Stimulated activated CD8-positive, alpha-beta memory T cell treated with anti-CD3 and anti-CD28 coated beads, Interleukin-4, amount 100 ng/mL, for 48 hours (primary cell): Measurements from ENCODE around the gene MRRF.
A peak's percentile ranks its signal among the peaks of the same experiment; 100 is the strongest.

Source experiments
- DNase-seq: peaks from one replicate; pipeline ENCODE4 v3.0.0-alpha.2; 2020

Gene MRRF, protein sequence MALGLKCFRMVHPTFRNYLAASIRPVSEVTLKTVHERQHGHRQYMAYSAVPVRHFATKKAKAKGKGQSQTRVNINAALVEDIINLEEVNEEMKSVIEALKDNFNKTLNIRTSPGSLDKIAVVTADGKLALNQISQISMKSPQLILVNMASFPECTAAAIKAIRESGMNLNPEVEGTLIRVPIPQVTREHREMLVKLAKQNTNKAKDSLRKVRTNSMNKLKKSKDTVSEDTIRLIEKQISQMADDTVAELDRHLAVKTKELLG

DNA sequence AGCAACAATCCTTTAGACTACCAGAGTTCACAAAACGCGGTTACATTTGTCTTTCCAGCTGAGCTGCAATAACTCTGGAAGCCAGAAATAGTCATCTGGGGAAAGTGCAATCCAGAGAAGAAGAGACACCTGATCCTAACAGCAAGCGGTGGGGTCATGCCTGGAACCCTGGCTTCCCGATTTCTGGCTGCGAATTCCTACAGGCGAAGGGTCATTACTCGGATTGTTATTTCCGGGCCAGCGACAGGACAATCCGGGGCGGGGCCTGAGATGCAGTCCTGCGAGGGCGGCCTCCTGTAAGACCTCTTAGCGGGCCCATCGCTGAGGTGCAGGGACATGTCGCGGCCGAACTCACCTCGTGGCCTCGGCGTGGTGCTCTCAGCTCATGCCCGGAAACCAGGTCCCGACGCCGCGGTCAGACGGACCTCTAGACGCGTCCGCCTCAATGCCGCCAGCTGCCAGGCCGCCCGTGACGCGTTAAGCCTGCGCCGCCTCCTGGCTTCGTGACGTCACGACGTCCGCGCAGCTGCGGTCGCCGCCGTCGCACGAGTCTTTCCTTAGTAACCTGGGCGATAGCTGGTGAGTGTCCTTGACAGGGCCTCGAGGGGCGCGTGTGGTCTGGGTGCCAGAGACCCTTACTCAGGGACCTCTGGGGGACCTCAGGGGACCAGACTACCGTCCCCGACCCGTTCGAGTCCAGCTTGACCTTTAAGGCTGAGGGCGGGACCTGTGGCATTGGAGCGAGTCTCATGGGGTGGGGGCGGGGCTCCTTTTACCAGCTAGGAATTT is at the start of gene MRRF, which contains the start of gene RBM18:
Gene MRRF (plus strand): TSS at position 523 of the 789 bp plus-strand sequence. CDS start 6,010 bp downstream, outside the sequence.
Gene RBM18 (minus strand): TSS at position 481 of the 789 bp plus-strand sequence. CDS start 3,348 bp downstream, outside the sequence.
- DNase-seq: peak; percentile 95

DNA sequence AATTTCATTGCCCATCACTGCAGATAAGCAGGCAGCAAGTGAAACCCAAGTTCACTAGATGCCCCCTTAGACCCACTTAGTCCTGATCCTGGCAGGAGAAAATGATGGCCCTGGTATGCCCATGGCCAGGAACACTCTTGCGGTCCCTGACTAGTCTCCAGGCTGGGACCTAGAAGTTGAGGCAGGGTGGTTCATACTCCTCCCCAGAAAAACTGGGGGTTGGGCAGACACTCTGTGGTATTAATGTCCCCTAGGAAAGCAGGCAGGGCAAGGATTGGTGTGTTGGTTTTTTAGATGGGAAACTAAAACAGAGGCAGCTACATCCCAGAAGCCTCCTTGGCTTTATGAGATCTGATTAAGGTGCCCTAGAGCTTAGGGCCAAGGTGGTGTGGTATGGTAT is 49.0 kb upstream of the MRRF start:
- no peak for DNase-seq

DNA sequence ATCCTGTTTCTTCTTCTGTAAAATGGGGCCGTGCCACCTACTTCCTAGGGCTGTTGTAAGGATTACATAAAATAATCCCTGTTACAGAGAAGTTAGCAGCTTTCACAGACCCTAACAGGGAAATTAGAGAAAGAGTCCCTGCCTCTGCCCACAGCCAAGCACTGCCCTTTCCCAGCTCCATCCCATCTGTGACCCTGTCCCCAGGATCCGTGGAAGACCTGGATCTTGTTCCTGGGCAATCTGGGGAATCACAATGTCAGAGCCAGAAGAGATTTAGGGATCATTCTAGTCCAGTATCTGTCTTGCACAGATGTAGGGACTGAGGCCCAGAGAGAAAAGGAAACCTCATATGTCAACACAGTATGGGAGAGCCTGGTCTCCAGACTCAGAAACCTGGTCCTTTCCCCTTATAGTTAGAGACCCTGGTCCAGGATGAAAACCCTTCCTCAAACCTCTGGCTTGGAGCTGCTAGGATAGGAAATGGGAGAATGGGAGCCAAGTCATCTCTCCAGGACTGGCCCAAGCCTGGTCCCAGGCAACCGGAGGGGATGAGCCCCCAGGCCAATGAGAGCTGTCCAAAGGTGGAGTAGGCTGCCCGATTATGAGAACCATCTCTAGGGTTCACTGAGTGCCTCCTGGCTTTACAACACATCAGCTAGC is 48.4 kb upstream of the MRRF start:
- DNase-seq: no peak

DNA sequence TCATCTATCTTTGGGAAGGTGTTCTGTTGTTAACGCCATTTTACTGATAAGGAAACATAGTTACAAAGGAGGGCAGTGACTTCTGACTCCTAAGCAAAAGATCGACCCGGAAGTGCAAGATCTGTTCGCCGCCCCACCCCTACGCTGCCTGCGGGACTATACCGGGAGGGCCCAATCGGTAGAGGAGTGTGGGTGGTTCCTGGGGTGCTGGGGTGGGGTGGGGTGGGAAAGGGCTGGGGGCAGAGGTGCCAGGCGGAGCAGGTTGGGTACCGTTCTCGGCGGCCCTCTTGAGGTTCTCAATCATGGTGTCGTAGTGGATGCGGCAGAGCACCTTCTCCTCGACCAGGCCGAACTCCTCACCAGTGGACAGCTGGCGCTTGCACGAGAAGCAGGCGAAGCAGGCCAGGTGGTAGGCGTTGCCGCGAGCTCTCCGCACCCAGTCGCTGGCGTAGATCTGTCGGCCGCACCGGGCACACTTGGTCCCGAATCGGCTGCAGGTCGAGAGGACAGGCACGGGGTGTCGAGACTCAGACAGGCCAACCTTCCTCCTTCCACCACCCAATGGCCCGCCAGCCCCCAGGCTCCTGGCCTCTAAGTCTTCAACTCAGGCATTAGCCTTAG is 47.8 kb upstream of the MRRF start:
- no peak for DNase-seq

DNA sequence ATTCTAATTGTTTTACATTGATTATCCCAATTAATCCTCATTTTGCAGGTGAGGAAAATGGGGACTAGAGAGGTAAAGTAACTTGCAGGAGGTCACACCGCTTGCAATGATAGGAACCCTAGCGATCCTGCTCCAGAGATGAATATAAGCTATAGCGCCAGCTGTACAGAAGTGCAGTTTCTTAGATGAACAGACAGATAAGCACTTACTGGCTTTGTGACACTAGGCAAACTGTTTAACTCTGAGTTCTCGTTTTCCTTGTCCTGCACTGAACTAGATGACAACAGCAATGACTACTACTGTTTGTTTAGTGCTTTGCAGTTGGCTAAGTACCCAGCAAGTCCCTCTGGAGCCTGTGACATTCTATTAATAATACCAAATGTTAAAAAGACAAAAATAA is 47.0 kb upstream of the MRRF start:
- no peak for DNase-seq

DNA sequence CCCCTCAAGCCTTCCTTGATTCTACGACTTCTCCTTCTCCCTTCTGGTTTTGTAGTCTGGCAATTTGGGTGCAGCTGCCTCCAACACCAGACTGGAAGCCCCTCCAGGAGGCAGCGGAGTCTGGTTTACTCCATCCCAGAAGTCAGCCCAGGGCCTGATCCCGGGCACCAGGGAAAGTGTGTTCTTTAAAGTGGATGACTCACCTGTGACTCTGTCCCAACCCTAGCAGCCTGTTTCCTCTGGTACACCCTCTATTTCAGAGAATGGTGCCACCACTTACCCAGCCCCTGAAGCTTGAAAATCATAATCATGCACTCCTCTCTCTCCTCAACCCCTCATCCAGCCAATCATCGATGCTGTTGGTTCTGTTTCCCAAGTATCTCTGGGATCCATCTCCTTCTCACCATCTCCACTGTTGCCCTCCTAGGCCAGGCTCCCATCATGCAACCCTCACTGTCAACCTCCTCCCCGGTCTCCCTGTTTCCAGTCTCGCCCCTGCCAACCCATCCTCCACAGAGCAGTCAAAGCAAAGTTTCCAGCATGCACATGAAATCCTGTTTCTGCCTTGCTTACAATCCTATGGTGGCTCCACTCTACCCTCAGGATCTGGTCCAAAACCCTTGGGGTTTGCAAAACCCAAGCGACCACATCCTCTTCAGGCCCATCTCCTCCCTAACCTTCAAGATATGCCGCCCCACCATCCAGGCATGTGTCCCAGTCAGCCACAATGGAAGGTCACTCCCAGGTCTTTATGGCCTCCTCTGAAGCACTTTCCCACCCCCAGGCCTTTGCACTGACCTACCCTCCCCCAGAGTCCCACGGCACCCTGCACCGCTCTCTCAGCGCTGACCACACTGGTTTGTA is 46.4 kb upstream of the MRRF start:
- no peak for DNase-seq

DNA sequence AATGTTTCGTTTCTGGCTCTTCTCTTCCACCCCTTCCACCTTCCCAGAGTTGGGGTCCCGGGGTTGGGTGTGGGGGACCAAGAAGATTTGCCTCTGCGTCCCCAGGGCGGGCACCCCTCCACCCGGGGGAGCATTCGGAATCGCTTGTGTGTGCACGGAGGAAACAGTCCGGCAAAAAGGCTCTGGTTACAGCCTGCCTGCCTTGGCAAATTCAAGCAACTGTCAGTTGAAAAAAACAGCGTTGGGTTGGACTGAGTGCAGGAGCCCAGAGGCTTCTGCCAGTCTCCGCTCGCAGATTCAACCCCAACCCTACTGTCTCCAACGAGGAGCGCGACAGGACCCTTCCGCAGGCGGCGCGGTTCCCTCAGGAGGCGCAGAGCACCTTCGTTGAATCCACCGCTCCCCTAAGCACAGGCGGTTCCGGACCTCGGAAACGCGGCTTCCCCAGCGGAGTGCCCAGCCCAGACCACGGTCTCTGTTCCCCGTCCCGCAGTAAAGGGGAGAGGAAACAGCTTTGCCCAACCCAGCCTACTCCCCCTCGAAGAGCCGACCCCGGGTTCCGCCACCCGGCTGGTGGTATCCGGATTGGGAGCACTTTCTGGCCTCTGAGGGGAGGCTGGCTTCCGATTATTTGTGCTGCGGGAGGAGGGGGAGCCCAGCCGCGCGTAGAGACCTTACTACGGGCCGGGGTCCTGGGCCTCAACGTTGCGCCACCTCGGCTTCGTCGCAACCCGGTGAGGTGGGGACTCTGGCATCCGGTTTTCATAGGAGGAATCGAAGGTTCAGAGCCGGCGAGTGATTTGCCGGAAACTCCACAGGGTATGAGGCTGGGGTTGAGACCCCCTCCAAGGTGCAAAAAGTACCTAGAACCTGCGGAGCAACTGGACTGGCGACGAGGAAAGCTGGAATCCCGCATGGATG is 45.5 kb upstream of the MRRF start:
- no peak for DNase-seq

DNA sequence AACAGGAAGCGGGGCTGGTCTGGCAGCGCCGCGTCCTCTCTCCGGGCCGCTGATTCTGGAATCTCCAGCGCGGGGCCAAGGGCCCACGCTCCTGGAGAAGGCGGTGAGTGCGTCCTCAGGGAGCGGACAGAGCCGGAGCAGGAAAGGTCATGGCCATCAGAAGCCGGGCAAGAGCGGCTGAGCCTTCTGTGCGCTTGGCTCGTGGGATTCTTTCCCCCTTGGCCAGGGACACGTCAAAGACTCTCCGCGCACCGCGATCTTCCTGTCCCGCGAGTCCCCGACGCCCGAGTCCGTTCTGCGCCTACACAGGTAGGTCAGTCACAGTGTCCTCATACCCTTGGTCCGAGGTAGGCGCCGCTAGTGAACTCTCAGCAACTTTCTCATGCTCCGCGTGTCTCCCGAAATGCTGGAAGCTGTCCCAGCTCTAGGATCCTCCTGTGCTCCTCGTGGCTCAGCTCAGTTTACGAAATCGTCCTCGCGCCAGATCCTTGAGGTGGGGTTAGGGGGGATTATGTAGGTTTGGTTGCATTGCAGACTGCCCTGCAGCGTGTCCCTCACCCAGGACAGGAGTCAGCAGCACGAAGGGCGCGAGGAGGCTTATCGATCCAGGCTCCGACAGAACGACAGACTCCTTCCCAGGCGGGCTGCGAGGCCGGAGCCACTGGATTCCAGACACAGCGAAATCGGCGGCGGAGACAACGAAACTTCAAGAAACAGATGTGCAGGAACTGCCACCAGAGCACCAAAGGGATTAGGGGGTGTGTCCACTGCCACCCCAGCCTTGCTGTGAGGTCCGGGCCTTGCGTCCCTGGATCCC is 44.6 kb upstream of the MRRF start:
- DNase-seq: no peak

DNA sequence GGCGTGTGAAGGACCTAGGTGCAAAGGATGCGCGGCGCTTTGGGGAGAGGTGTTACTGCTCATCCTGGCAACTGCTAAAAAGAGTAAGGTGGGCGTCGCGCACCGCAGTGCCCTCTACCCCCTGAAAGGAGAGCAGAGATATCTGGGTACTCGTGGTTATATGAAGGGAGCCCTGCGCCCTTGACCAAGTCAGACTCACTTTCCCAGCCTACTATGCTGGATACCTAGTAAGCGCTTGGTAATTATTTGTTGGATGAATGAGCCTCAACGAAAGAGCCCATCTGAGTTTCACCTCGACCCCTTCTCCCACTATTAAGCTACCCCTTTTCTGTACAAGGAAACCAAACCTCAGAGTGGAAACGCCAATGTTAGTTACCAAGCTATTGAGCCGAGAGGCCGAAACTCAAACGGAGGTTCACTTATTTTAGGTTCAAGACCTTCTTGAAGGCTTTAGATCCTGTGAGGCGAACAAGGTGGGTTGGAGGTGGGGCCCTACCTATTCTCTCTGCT is 44.0 kb upstream of the MRRF start:
- no peak for DNase-seq

DNA sequence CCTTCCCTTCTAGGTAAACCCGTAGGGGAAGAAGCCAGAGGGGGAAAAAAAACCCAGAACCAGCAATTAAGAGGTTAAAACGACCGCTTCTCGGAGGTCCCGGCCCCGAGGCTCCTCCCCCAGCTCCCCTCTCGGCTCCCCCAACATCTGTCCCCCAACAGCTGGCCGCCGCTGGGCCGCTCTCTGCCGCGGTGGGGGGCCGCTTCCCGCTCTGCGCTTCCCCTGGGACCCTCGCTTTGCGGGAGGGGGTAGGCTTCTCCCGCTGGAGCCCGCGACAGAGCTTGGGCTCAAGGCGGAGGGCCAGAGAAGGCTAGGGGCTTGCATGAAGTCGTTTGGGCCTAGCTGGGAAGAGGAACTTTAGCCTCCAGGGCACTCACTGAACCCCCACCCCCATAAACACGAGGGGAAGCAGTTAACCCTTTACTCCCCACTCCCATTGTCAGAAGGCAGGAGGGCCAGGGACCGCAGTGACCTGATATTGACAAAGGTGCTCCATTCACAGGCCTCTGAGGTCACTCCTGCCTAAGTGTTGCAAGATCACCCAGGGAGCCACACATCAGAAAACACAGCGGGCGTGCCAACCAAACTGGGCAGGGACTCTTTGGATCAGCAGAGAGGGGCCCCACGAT is 43.4 kb upstream of the MRRF start:
- no peak for DNase-seq

DNA sequence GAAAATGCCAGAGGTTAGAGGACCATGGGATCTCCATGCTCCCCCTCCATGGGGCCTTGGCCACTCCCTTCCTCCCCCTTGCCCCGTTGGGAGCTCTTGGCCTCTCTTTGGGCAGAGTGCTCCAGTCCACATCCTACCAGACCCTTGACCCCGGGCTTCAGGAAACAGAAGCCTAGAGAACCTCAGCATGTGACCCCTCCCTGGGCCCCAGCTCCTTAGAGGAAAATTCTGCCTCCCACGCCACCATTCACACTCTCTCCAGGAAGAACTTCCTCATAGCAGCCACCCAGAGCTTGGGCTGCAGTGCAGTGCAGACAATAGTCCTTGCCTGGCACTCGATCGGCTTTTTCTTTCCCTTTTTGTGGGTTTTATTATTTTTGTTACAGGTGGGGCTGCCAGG is 41.9 kb upstream of the MRRF start:
- no peak for DNase-seq

DNA sequence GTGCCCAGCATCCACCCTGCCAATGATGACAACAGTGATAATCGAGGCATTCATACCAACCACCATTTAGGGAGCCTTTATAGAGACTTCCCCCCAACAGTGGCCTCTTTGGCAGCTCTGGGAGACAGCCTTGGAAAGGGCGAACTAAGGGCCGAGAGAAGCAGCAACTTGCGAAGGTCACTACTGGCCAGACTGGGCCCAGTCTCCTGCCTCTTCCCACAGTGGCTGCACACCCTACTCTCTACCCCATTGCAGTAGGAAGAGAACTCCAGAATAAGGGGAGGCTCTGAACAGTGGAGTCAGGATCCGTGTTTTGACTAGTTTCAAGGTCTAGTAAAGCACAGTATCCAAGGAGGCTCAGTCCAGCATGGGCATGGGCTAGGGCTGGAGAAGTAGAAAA is 41.2 kb upstream of the MRRF start:
- DNase-seq: no peak

DNA sequence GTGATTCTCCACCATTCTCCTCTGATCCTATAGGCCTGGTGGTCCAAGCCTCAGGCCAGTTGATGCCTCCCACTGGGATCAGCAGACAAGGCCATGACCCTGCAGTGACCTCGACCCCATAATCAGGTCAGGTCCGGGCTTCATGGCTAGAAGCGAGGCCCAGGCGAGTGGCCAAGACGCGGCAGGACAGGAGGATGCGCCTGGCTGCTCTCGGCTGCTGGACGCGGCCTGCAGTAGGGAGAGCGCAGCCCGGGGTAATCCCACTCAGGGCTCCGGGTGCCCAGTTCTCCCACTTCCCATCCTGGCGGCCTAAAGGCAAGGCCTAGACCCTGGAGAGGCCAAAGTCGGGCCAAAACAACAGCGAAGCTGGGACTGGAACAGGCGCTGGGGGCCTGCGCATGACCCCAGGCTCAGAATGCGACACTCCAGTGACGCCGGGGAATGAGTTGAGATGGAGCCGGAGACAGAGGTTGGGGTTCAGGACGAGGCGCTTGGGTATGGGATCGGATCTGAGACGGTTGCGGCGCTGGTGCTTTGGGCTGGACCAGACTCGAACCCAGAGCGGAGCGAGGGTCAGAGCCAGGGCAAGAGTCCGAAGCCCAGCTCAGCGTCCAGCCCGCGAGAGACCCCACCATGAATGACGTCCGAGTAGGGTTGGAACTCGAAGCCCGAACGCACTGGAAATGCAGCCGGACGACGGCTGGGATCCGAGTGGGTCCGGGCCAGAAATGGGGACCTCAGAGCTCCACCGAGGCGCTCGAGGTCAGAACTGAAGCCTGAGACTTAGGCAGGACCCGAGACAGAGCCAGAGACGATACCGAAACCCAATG is 39.2 kb upstream of the MRRF start:
- DNase-seq: no peak

DNA sequence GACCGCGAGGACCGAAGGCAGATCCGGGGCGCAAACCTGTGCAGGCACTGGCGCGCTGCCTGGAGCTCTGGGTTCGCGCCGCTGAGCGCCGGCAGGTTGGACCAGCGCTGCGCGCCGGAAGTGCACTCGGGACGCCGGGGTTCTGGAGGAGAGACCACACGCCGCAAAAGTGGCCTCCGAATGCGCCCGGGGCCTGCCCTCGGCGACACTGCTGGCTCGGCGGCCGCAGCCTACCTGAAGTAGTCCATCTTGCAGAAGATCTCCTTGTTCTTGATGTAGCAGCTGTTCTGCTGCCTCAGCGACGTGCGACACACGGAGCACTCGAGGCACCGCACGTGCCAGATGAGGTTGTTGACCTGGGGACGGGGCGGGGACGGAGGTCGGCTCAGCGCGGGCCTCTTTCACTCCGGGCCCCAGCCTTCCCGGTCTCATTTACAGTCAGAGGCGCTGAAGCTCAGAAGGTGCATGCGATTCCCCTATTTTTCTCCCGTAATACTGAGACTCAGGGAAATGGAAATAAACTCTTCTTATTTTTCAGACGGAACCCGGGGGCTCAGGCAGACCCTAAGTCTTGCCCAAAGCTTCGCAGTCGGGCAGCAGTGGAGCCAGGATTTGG is 38.4 kb upstream of the MRRF start:
- no peak for DNase-seq

DNA sequence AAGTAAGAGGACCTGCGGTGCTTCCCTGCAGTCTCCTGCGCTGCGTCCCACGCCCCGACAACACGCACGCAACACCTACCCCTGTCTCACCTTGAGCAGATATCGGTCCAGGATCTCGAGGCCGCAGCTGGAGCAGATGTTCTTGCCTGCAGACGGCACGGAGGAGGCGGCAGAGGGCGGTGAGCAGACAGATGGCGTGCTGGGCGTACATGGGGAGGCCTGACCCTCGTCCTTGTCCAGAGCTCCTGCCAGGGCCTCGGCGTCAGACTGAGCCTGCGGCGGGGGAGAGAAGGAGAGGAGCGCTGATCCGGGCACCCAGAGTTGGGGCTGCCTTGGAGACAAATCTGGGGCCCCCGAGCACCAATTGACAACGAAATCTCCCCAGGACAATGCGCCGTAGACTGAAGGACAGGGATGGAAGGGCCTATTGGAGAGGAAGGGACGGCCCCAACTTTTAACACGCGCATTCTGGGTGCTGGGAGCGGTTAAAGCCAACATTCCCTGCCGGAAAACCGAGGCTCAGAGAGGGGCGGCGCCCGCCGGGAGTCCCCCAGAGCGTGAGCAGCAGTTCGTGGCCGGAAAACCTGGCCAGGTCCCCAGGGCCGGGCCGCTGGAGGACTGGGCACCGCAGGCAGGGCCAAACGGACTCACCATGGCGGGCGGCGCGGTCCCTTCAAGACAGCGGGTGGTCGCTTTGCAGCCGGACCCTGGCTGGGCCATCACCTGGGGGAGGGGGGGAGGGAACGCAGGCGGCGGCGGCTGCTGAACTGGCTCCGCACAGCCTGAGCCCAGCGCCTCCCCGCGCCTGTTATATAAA is 37.7 kb upstream of the MRRF start:
- DNase-seq: no peak

DNA sequence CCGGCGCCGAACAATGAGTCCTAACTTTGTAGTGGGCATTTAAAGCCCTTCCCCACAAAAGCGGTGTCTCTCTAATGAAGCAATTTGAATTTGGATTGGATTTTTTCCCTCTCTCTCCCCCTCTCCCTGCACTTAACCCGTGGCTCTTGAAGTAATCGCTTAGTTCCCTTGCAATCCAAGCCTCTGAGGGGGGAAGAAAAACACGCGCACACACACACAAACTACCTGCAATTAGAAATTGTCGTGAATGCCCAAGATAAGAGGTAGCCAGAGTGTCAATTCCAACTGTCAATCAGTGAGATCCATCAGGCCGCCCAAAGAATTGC is 37.1 kb upstream of the MRRF start:
- no peak for DNase-seq

DNA sequence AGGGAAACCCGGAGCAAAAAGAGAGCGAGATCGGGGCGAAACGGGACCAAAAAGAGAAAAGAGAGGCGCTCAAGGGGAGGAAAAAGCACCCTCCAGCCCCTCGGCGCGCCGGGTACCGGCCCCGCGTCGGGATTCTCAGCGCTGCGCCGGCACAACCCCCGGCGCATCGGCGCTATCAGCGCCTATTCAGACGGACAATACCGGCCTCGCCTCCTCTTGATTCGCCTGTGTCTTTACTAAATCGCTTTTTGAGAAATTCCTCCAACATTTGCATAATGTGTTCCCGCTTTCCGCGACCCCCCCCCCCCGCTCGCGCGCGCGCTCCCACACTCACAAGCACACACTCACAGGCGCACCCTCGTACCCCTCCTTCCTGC is 36.5 kb upstream of the MRRF start:
- DNase-seq: no peak
